Astrocyte of the hippocampus (primary cell): ENCODE measurements around the gene IDH3A.

Experiments used
- DNase-seq: peaks from one replicate; pipeline ENCODE4 v3.0.0; 2011; ENCODE audit warnings: low read depth, low spot score

Gene IDH3A

GRCh38 chr15:78149068-78149804 lies at the start of gene IDH3A:
Gene IDH3A (plus strand): TSS chr15:78149362. CDS start chr15:78149404, 42 bp downstream.
- peak; percentile 99 for DNase-seq

- no peak for DNase-seq
These were observed 48.3 kb upstream of the IDH3A start for GRCh38 chr15:78100886-78101285.

DNA sequence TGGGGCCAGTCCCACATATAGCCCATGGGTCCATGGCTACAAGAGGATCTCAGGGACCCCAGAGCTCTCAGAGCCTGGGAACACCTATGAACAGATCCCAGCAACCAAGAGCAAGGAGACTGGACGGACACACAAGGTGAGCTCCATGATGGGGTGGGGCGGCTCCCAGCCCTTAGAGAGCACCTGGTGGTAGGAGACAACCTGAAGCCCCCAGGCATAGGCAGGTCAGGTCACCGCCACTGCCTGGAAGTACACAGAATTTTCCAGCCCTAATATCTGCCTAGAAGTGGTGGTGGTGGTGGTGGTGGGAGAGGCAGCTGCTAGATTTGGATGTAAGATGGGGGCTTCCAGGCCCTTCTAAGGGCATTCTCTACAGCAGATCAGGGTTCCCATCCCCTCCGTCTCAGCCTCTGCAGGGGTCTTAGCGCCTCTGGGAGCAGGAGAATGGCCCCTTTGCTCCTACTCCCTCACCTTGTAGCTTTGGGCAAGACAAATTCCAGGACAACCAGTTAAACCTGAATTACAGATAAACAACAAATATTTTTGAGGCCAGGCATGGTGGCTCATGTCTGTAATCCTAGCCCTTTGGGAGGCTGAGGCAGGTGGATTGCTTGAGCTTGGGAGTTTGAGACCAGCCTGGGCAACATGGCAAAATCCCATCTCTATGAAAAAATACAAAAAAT lies 47.6 kb upstream of the IDH3A start:
- DNase-seq: no peak

- no peak for DNase-seq
These were observed 47.0 kb upstream of the IDH3A start for GRCh38 chr15:78102211-78102610.

GRCh38 chr15:78102741-78103140 lies 46.4 kb upstream of the IDH3A start:
- no peak for DNase-seq

GRCh38 chr15:78103406-78104118 lies 45.6 kb upstream of the IDH3A start:
- DNase-seq: no peak

DNA sequence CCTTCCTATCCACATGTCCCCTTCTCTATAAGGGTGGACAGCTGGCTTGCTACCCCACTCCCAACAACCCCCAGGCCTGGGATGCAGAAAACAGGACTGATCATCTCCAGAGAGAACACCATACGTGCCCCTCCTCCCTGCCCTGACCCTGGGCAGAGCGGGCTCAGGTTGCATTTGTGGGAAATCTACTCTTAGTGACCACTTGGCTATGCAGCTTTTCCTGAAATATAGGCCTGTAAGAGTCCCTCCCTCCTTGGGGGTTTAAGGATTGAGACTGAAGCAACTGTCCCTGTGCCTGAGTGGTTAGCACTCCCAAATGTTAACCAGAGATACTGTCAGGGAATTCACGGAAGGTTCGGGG lies 45.1 kb upstream of the IDH3A start:
- no peak for DNase-seq

- no peak for DNase-seq
These were observed 44.3 kb upstream of the IDH3A start for GRCh38 chr15:78104566-78105475.

- no peak for DNase-seq
These were observed 43.5 kb upstream of the IDH3A start for GRCh38 chr15:78105476-78106241.

GRCh38 chr15:78107471-78107870 lies 41.7 kb upstream of the IDH3A start:
- no peak for DNase-seq

- DNase-seq: peak; percentile 93
These were observed 40.7 kb upstream of the IDH3A start for GRCh38 chr15:78108300-78109084.

DNA sequence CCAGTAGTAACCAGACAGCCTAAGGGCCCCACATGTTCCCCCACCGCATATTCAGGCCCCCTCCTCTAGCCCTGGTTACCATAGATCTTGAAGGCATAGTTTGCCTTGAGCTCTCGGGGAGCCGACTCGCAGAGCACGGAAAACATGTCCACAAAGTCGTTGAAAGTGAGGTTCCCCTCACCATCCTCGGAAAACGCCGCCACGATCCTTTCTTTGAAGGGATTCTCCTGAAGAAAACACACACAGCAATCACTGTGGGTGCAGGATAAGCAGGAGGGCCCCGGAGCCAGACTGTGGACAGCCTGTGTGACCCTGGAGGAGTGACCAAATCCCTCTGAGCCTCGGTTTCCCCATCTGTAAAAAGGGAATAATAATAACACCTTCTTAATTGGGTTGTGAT lies 40.0 kb upstream of the IDH3A start:
- DNase-seq: no peak

- no peak for DNase-seq
These were observed 39.1 kb upstream of the IDH3A start for GRCh38 chr15:78110096-78110495.

DNA sequence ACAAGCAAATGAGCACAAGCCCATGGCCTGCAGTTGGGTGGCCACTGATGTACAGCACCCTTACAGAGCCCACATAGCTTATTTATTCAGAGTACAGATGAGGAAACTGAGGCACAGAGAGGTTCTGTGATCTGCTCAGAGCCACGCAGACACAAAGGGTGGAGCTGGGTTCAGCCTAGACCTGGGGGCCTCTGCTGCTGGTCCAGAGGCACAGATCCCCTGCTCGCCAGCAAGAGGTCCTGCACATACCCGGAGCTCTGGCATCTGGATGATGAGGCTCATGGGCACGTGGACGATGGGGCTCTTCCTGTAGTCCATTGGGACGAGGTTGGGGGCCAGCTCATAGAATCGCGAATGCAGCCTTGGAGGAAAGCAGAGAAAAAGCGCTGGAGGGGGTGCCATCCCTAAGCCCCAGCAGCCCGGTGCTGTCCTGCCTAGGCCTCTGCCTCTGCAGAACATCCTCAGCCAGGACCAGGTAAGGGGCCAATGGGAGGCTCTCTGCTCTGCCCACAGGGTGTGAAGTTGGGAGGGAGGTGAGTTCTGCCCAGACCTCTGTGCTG lies 38.2 kb upstream of the IDH3A start:
- DNase-seq: no peak

DNA sequence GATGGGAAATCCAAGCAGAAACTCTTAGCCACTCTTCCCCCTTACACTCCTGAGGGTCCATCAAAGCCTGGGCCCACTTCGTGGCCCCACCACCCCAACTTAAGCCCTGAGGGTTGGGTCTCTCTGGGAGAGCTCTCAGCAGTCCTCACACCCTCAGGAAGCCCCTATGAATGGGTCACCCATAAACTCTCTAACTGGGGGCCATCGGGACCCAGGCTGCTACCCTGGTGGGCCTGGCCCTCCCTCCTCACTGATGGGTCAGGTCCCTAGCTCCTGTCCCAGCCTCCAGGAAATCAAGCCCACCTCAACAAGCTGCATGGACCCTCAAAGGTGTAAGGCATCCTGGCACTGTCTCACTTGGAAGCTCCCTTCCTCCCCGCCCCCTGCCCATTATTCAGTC lies 37.4 kb upstream of the IDH3A start:
- DNase-seq: no peak

- DNase-seq: no peak
These were observed 36.6 kb upstream of the IDH3A start for GRCh38 chr15:78112551-78112950.

GRCh38 chr15:78120523-78120922 lies 28.6 kb upstream of the IDH3A start:
- no peak for DNase-seq

- DNase-seq: no peak
These were observed 23.9 kb upstream of the IDH3A start for GRCh38 chr15:78125267-78125666.

DNA sequence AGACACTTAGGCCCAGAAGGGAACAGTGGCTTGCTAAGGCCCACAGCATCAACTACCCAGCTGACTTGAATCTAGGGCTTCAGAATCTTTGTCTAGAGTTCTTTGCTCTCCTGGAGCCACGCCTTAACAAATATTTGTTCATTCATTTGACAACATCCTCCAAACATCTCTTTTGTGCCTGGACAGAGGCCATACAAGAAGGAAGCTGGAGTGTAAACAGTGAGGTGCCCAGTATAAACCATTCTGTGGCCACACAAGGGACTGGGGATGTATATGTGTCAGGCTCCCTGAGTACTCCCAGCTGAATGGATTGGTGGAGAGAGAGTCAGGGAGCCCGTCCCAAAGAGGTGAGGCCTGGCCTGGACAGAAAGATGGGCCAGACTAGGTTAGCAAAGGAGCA lies 21.3 kb upstream of the IDH3A start:
- DNase-seq: no peak
